Endothelial cell of umbilical vein (primary cell): ENCODE data around the gene RPP40. TPM values are rescaled to one million over a fixed set of nuclear protein-coding genes. Genes with fewer than 3 reads are reported as not detected.

Experiments used
- BruUV-seq: library from RNA; stranded (reverse); fragments of 400-500 nt; replicated peaks from 2 replicates; lab custom pipeline; 2021; lab: Mats Ljungman, UMichigan
- CTCF ChIA-PET: fragments of 300-600, 350-600 bp; sonication (Branson Sonifier 250); formaldehyde crosslinking; loops from one replicate; lab custom pipeline; 2021; ENCODE audit warnings: antibody characterized with exemption, inconsistent platforms; lab: Charles Lee
- POLR2A ChIA-PET: fragments of 300-600, 350-600 bp; sonication (Branson Sonifier 250); formaldehyde crosslinking; loops from one replicate; lab custom pipeline; 2021; ENCODE audit warnings: antibody characterized with exemption, inconsistent platforms; lab: Charles Lee
- DNase-seq: peaks from one replicate; pipeline ENCODE4 v3.0.0-alpha.2; 2011; ENCODE audit warnings: low read depth, low spot score
- FAIRE-seq: peaks from 2 replicates; lab custom pipeline; 2011; peaks lifted over from hg19 to GRCh38; lab: Jason Lieb, UNC
- H2AFZ ChIP-seq: 2 replicates; pipeline ENCODE4 v1.6.0; 2012; ENCODE audit warnings: low read depth, low read length, control low read depth, inconsistent platforms
- H3K27ac ChIP-seq: 2 replicates; pipeline ENCODE4 v1.5.1; 2011; ENCODE audit warnings: low read depth, mild to moderate bottlenecking, control low read depth, low read length, moderate library complexity; ENCODE audit not compliant: insufficient read depth
- H3K27me3 ChIP-seq, 2 experiments: 2 replicates each; pipeline versions ENCODE4 v1.6.0 to v1.6.1; 2011; ENCODE audit warnings: low read length in 2 of 2, mixed read lengths in 1 of 2; ENCODE audit not compliant: control insufficient read depth in 2 of 2, insufficient read depth in 2 of 2
- H3K36me3 ChIP-seq, 2 experiments: 2 replicates in 1 of 2; 3 replicates in 1 of 2; pipeline ENCODE4 v1.5.1; 2011; ENCODE audit warnings: low read length in 2 of 2, mild to moderate bottlenecking in 1 of 2, moderate library complexity in 1 of 2; ENCODE audit not compliant: control insufficient read depth in 2 of 2, insufficient read depth in 2 of 2; ENCODE audit errors: extremely low read depth in 1 of 2
- H3K4me1 ChIP-seq: 3 replicates; pipeline ENCODE4 v1.5.1; 2011; ENCODE audit warnings: mild to moderate bottlenecking, low read length; ENCODE audit not compliant: control insufficient read depth, insufficient read depth; ENCODE audit errors: extremely low read depth
- H3K4me2 ChIP-seq: 2 replicates; pipeline ENCODE4 v1.6.1; 2011; ENCODE audit warnings: low read length, control low read depth, mixed read lengths; ENCODE audit not compliant: insufficient read depth
- H3K4me3 ChIP-seq, 3 experiments: fragments of 200-600 bp in 1 of 3; sonication (generic), shearing (Covaris generic) in 1 of 3; replicated peaks in 1 of 3; 2 replicates each; pipeline ENCODE4 v1.5.1; 2011 to 2016; ENCODE audit warnings: control low read depth in 3 of 3, low read length in 3 of 3, mild to moderate bottlenecking in 2 of 3, inconsistent platforms in 1 of 3, low read depth in 1 of 3, moderate library complexity in 1 of 3; ENCODE audit not compliant: insufficient read depth in 1 of 3
- H3K79me2 ChIP-seq: 2 replicates; pipeline ENCODE4 v1.6.0; 2012; ENCODE audit warnings: low read length, inconsistent platforms; ENCODE audit not compliant: control insufficient read depth, insufficient read depth
- H3K9ac ChIP-seq: replicated peaks from 2 replicates; pipeline ENCODE3; 2011; ENCODE audit warnings: low read length, control low read depth; ENCODE audit not compliant: insufficient read depth; ENCODE audit errors: extremely low read depth
- H3K9me1 ChIP-seq: replicated peaks from 3 replicates; pipeline ENCODE4 v1.6.0; 2011; ENCODE audit warnings: mild to moderate bottlenecking, low read length; ENCODE audit not compliant: control insufficient read depth, insufficient read depth; ENCODE audit errors: extremely low read depth
- H3K9me3 ChIP-seq: replicated peaks from 2 replicates; pipeline ENCODE4 v1.5.1; 2012; ENCODE audit warnings: low read length, inconsistent platforms; ENCODE audit not compliant: control insufficient read depth, insufficient read depth
- H4K20me1 ChIP-seq: replicated peaks from 2 replicates; pipeline ENCODE3; 2011; ENCODE audit warnings: mild to moderate bottlenecking, low read length; ENCODE audit not compliant: control insufficient read depth, insufficient read depth; ENCODE audit errors: extremely low read depth
- EZH2 ChIP-seq: IDR thresholded peaks from 2 replicates; pipeline ENCODE4 v1.6.1; 2012; ENCODE audit warnings: borderline replicate concordance, low read depth, mild to moderate bottlenecking, moderate library complexity, low read length, inconsistent platforms; ENCODE audit not compliant: severe bottlenecking
- FOS ChIP-seq: IDR thresholded peaks from 2 replicates; pipeline ENCODE4 v1.6.1; 2011; ENCODE audit warnings: mild to moderate bottlenecking, low read length, moderate library complexity, borderline replicate concordance; ENCODE audit not compliant: insufficient read depth
- GATA2 ChIP-seq: IDR thresholded peaks from 2 replicates; pipeline ENCODE4 v1.7.0; 2011; ENCODE audit warnings: low read depth, mild to moderate bottlenecking, moderate library complexity, mixed read lengths, low read length; ENCODE audit not compliant: insufficient read length, insufficient read depth
- JUN ChIP-seq: IDR thresholded peaks from 2 replicates; pipeline ENCODE4 v1.6.1; 2011; ENCODE audit warnings: borderline replicate concordance, low read depth; ENCODE audit not compliant: insufficient read length, insufficient read depth
- MYC ChIP-seq: IDR thresholded peaks from one replicate; pipeline ENCODE4 v1.6.1; 2011; ENCODE audit warnings: mild to moderate bottlenecking, low read depth, low read length
- POLR2A ChIP-seq: IDR thresholded peaks from 2 replicates; pipeline ENCODE4 v1.6.1; 2012; ENCODE audit warnings: low read depth, mild to moderate bottlenecking, control low read depth, low read length
- POLR2AphosphoS5 ChIP-seq: IDR thresholded peaks from 2 replicates; pipeline ENCODE4 v1.6.1; 2012; ENCODE audit warnings: low read depth, mild to moderate bottlenecking, control low read depth, low read length, moderate library complexity; ENCODE audit not compliant: insufficient read depth
- dilution Hi-C: fragments of 300-500 bp; cut with MboI; formaldehyde crosslinking; loops from one replicate; pipeline ENCODE4 v1.15.0; 2019; ENCODE audit warnings: low sequenced_read_pairs; ENCODE audit not compliant: extremely low pct_ligation_motif_present
- intact Hi-C: fragments of 100-400 bp; cut with micrococcal nuclease; formaldehyde crosslinking; loops from one replicate; pipeline ENCODE4 v1.10.0; 2022
- polyA plus RNA-seq, 4 experiments: library from polyadenylated mRNA; depleted of rRNA in 3 of 4; stranded (reverse) in 3 of 4; unstranded in 1 of 4; fragments of >200 nt; gene quantifications; 2 replicates each; pipeline versions ENCODE4 v1.2.1 to v1.2.3, GENCODE V29; 2011 to 2012; ENCODE audit warnings: missing spikeins in 1 of 4
- total RNA-seq: library from RNA; stranded (reverse); gene quantifications from 2 replicates; pipeline ENCODE4 v1.2.3, GENCODE V29; 2021
- TF ChIP-seq, protein P1 (sequence below): IDR thresholded peaks from 2 replicates; pipeline ENCODE4 v1.6.1; 2011; ENCODE audit not compliant: insufficient read depth, insufficient read length
- TF ChIP-seq, protein P2 (sequence below), 2 donors: IDR thresholded peaks; 1 replicate in 1 of 2; 2 replicates in 1 of 2; pipeline ENCODE4 v1.5.1; 2011; ENCODE audit warnings: low read length in 2 of 2, mild to moderate bottlenecking in 2 of 2, moderate library complexity in 2 of 2, control low read depth in 1 of 2, inconsistent platforms in 1 of 2, low read depth in 1 of 2; ENCODE audit not compliant: insufficient read depth in 1 of 2; ENCODE audit errors: extremely low read depth in 1 of 2

RPP40 gene
- total and polyA plus RNA-seq, 2 donors (not counting 3 experiments of a cell fraction or from before 2014, with no cell fraction given) = 10.2 to 15.3 TPM

- FAIRE-seq = no peak
- intact Hi-C loops = no loop called here
- ChIA-PET CTCF (no interaction called here), POLR2A (no interaction called here)
- no peaks in the 10 kb centered on the region for H3K27me3 ChIP-seq
- dilution Hi-C loops = no loop called here
- no peaks in the 10 kb centered on the region for H4K20me1 ChIP-seq
- no peak for DNase-seq
- H3K4me1 ChIP-seq = peaks cover 14% of the 10 kb centered on the region
- no peak overlapping the region for H3K9ac ChIP-seq
- no peak overlapping the region for H3K4me3 ChIP-seq
- no TSS peak for BruUV-seq
- H2AFZ ChIP-seq = no peak overlapping the region
- H3K4me2 ChIP-seq = no peak overlapping the region
- no peaks in the 10 kb centered on the region for H3K79me2 ChIP-seq
- no peaks in the 10 kb centered on the region for H3K9me1 ChIP-seq
- no peaks in the 10 kb centered on the region for H3K9me3 ChIP-seq
- TF ChIP-seq GATA2 (no peak), POLR2AphosphoS5 (no peak), FOS (no peak), JUN (no peak), EZH2 (no peak), MYC (no peak), POLR2A (no peak)
- TF ChIP-seq, protein P1, sequence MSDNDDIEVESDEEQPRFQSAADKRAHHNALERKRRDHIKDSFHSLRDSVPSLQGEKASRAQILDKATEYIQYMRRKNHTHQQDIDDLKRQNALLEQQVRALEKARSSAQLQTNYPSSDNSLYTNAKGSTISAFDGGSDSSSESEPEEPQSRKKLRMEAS = no peak
- TF ChIP-seq, protein P2, sequence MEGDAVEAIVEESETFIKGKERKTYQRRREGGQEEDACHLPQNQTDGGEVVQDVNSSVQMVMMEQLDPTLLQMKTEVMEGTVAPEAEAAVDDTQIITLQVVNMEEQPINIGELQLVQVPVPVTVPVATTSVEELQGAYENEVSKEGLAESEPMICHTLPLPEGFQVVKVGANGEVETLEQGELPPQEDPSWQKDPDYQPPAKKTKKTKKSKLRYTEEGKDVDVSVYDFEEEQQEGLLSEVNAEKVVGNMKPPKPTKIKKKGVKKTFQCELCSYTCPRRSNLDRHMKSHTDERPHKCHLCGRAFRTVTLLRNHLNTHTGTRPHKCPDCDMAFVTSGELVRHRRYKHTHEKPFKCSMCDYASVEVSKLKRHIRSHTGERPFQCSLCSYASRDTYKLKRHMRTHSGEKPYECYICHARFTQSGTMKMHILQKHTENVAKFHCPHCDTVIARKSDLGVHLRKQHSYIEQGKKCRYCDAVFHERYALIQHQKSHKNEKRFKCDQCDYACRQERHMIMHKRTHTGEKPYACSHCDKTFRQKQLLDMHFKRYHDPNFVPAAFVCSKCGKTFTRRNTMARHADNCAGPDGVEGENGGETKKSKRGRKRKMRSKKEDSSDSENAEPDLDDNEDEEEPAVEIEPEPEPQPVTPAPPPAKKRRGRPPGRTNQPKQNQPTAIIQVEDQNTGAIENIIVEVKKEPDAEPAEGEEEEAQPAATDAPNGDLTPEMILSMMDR (IDR thresholded peaks at IDR 0.05; ENCODE audit: extremely low read depth in 1 of 2, insufficient read depth in 1 of 2, low read depth in 1 of 2, low read length in 2 of 2) = no peak
- peaks cover 0 to 5% of the 10 kb centered on the region in 2 experiments for H3K36me3 ChIP-seq
- H3K27ac ChIP-seq = no peak overlapping the region
Observed at GRCh38 chr6:4946521-4946920, 57.3 kb downstream of the RPP40 start.

Other genes with a start within 250 kb of the RPP40 start
- gene CDYL, start 227.6 kb downstream of the RPP40 start, total RNA-seq = 34.1 and 35.6 TPM in 2 replicates
- 7.5 and 10.2 TPM in 2 replicates for gene CDYL, start 227.6 kb downstream of the RPP40 start, polyA plus RNA-seq
- gene PPP1R3G, start 81.3 kb upstream of the RPP40 start, total RNA-seq = 0.07 and 0.09 TPM in 2 replicates
- 0.03 and 0.04 TPM in 2 replicates for gene PPP1R3G, start 81.3 kb upstream of the RPP40 start, polyA plus RNA-seq